ENCODE results near the gene PDE4D. TPM values are rescaled to one million over a fixed set of nuclear protein-coding genes. Genes with fewer than 3 reads are reported as not detected.

The PDE4D gene
- total and polyA plus RNA-seq, 2 donors (not counting 1 experiment from before 2014, with no cell fraction given) = 14.9 to 171 TPM

GRCh38 chr5:59348189-59348588 is 545.3 kb downstream of the PDE4D start:
- no peaks in the 10 kb centered on the region for H3K9me3 Mint-ChIP-seq (ENCODE audit: insufficient read depth)
- Histone ChIP-seq H3K4me2 (replicated peaks; ENCODE audit: low read depth, low read length, poor library complexity, severe bottlenecking) (no peak overlapping the region), H3K36me3 (replicated peaks in 1 of 2; ENCODE audit: control extremely low read depth in 1 of 2, control insufficient read depth in 1 of 2, extremely low read depth in 1 of 2, insufficient read depth in 2 of 2, low read length in 1 of 2) (no peaks in the 10 kb centered on the region), H3K79me2 (ENCODE audit: control insufficient read depth, insufficient read depth, low read length) (no peaks in the 10 kb centered on the region), H3K27me3 (replicated peaks in 1 of 4; ENCODE audit: control extremely low read depth in 1 of 4, control insufficient read depth in 3 of 4, insufficient read depth in 4 of 4, low read length in 3 of 4) (no peaks in the 10 kb centered on the region), H4K20me1 (ENCODE audit: control insufficient read depth, insufficient read depth, low read length, poor library complexity, severe bottlenecking) (no peaks in the 10 kb centered on the region), H3K4me1 (ENCODE audit: control insufficient read depth in 2 of 2, insufficient read depth in 2 of 2, low read length in 2 of 2) (no peaks in the 10 kb centered on the region), H3K27ac (ENCODE audit: low read length in 2 of 2) (no peak overlapping the region), H2AFZ (ENCODE audit: insufficient read depth, low read depth, low read length, poor library complexity, severe bottlenecking) (no peak overlapping the region), H3K9ac (ENCODE audit: low read length) (no peak overlapping the region), H3K4me3 (ENCODE audit: control extremely low read depth in 1 of 5, extremely low read depth in 1 of 5, insufficient read depth in 1 of 5, low read depth in 2 of 5, low read length in 4 of 5) (no peak overlapping the region), H3K9me3 (ENCODE audit: control extremely low read depth in 1 of 3, control insufficient read depth in 2 of 3, insufficient read depth in 1 of 3, low read length in 2 of 3) (no peaks in the 10 kb centered on the region)
- H3K27me3 Mint-ChIP-seq = no peaks in the 10 kb centered on the region
- intact Hi-C loops (cut with micrococcal nuclease) = no loop called here
- ChIA-PET POLR2A (no interaction called here), CTCF (interaction anchor here (0.6 to 3.1 kb wide), 4 partner anchors 12 to 1790 kb away, joined by 3 to 16 read pairs (median 3); no protein-coding TSS in a partner anchor)
- DNase-seq (no peak), ATAC-seq (ENCODE audit: low read depth) (no peak)
- no peak overlapping the region for H3K4me3 Mint-ChIP-seq
- no peaks in the 10 kb centered on the region for H3K4me1 Mint-ChIP-seq
- TF ChIP-seq EZH2 (IDR thresholded peaks at IDR 0.05; ENCODE audit: borderline replicate concordance, insufficient read depth, low read depth, low read length, poor library complexity, severe bottlenecking) = no peak
- no peak for TF ChIP-seq CTCF (IDR thresholded peaks at IDR 0.05)
- H3K27ac Mint-ChIP-seq = no peak overlapping the region

- 100% methylated on average over 1 of the region's 1 CpG for WGBS (ENCODE audit: insufficient coverage)
- no peaks in the 10 kb centered on the region for H3K27me3 Mint-ChIP-seq
- no peak overlapping the region for H3K27ac Mint-ChIP-seq
- no peaks in the 10 kb centered on the region for H3K36me3 ChIP-seq (replicated peaks in 1 of 2; ENCODE audit: control extremely low read depth in 1 of 2, control insufficient read depth in 1 of 2, extremely low read depth in 1 of 2, insufficient read depth in 2 of 2, low read length in 1 of 2)
- H3K4me3 Mint-ChIP-seq = no peak overlapping the region
- no peaks in the 10 kb centered on the region for H3K9me3 ChIP-seq (ENCODE audit: control extremely low read depth in 1 of 3, control insufficient read depth in 2 of 3, insufficient read depth in 1 of 3, low read length in 2 of 3)
- no peak overlapping the region for H3K4me2 ChIP-seq (replicated peaks; ENCODE audit: low read depth, low read length, poor library complexity, severe bottlenecking)
- H3K9me3 Mint-ChIP-seq (ENCODE audit: insufficient read depth) = no peaks in the 10 kb centered on the region
- no peaks in the 10 kb centered on the region for H4K20me1 ChIP-seq (ENCODE audit: control insufficient read depth, insufficient read depth, low read length, poor library complexity, severe bottlenecking)
- no peak for TF ChIP-seq EZH2 (IDR thresholded peaks at IDR 0.05; ENCODE audit: borderline replicate concordance, insufficient read depth, low read depth, low read length, poor library complexity, severe bottlenecking)
- no peak for TF ChIP-seq CTCF (IDR thresholded peaks at IDR 0.05)
- no peak overlapping the region for H3K27ac ChIP-seq (ENCODE audit: low read length in 2 of 2)
- intact Hi-C loops (cut with micrococcal nuclease) = no loop called here
- no peak overlapping the region for H2AFZ ChIP-seq (ENCODE audit: insufficient read depth, low read depth, low read length, poor library complexity, severe bottlenecking)
- H3K4me3 ChIP-seq (ENCODE audit: control extremely low read depth in 1 of 5, extremely low read depth in 1 of 5, insufficient read depth in 1 of 5, low read depth in 2 of 5, low read length in 4 of 5) = no peak overlapping the region
- CTCF ChIA-PET = no interaction called here
- ATAC-seq (ENCODE audit: low read depth) (no peak), DNase-seq (no peak)
- POLR2A ChIA-PET = interaction anchor here (0.6 kb wide), 1 partner anchor 20 kb away, joined by 6 read pairs; no protein-coding TSS in a partner anchor
- no peaks in the 10 kb centered on the region for H3K79me2 ChIP-seq (ENCODE audit: control insufficient read depth, insufficient read depth, low read length)
- no peak overlapping the region for H3K9ac ChIP-seq (ENCODE audit: low read length)
- H3K4me1 Mint-ChIP-seq = no peaks in the 10 kb centered on the region
- no peaks in the 10 kb centered on the region for H3K27me3 ChIP-seq (replicated peaks in 1 of 4; ENCODE audit: control extremely low read depth in 1 of 4, control insufficient read depth in 3 of 4, insufficient read depth in 4 of 4, low read length in 3 of 4)
- H3K4me1 ChIP-seq (ENCODE audit: control insufficient read depth in 2 of 2, insufficient read depth in 2 of 2, low read length in 2 of 2) = no peaks in the 10 kb centered on the region
Observed at GRCh38 chr5:59346982-59347381, 546.5 kb downstream of the PDE4D start.
